ENCODE results near the gene GYG1. TPM values are rescaled to one million over a fixed set of nuclear protein-coding genes. Genes with fewer than 3 reads are reported as not detected.

The GYG1 gene
- total RNA-seq, 1 donor from 2014 or later, result 33.1 TPM

- Mint-ChIP-seq H3K36me3 (peaks cover 18% of the 10 kb centered on the region), H3K4me1 (ENCODE audit: unreplicated experiment) (no peaks in the 10 kb centered on the region), H3K9me3 (no peaks in the 10 kb centered on the region), H3K4me3 (no peak overlapping the region), H3K27ac (no peak overlapping the region), H3K27me3 (no peaks in the 10 kb centered on the region)
- no peak for DNase-seq (ENCODE audit: extremely low spot score, unreplicated experiment)
- TF ChIP-seq CTCF (conservative IDR thresholded peaks at IDR 0.05), result no peak
These were observed 13.3 kb downstream of the GYG1 start for GRCh38 chr3:149004622-149005021.

GRCh38 chr3:149005416-149005815 is 14.1 kb downstream of the GYG1 start:
- H3K4me3 Mint-ChIP-seq, result no peak overlapping the region
- H3K27me3 Mint-ChIP-seq, result no peaks in the 10 kb centered on the region
- H3K36me3 Mint-ChIP-seq, result peaks cover 14% of the 10 kb centered on the region
- H3K27ac Mint-ChIP-seq, result no peak overlapping the region
- no peaks in the 10 kb centered on the region for H3K9me3 Mint-ChIP-seq
- no peaks in the 10 kb centered on the region for H3K4me1 Mint-ChIP-seq (ENCODE audit: unreplicated experiment)
- TF ChIP-seq CTCF (conservative IDR thresholded peaks at IDR 0.05), result no peak
- no peak for DNase-seq (ENCODE audit: extremely low spot score, unreplicated experiment)

- H3K9me3 Mint-ChIP-seq, result no peaks in the 10 kb centered on the region
- H3K27ac Mint-ChIP-seq, result no peak overlapping the region
These were observed 16.4 kb downstream of the GYG1 start for GRCh38 chr3:149007567-149008257.

GRCh38 chr3:149009732-149010131 is 18.4 kb downstream of the GYG1 start:
- no peak for TF ChIP-seq CTCF (conservative IDR thresholded peaks at IDR 0.05)
- no peaks in the 10 kb centered on the region for H3K27me3 Mint-ChIP-seq
- no peaks in the 10 kb centered on the region for H3K4me1 Mint-ChIP-seq (ENCODE audit: unreplicated experiment)
- H3K4me3 Mint-ChIP-seq, result no peak overlapping the region
- H3K9me3 Mint-ChIP-seq, result no peaks in the 10 kb centered on the region
- peaks cover 23% of the 10 kb centered on the region for H3K36me3 Mint-ChIP-seq
- H3K27ac Mint-ChIP-seq, result no peak overlapping the region
- no peak for DNase-seq (ENCODE audit: extremely low spot score, unreplicated experiment)

More at GRCh38 chr3:149007567-149008257, 16.4 kb downstream of the GYG1 start:
- no peak overlapping the region for H3K4me3 Mint-ChIP-seq
- DNase-seq (ENCODE audit: extremely low spot score, unreplicated experiment), result no peak
- peaks cover 13% of the 10 kb centered on the region for H3K36me3 Mint-ChIP-seq
- no peaks in the 10 kb centered on the region for H3K27me3 Mint-ChIP-seq
- no peak for TF ChIP-seq CTCF (conservative IDR thresholded peaks at IDR 0.05)
- no peaks in the 10 kb centered on the region for H3K4me1 Mint-ChIP-seq (ENCODE audit: unreplicated experiment)

GRCh38 chr3:149010504-149010951 is 19.2 kb downstream of the GYG1 start:
- H3K36me3 Mint-ChIP-seq, result peaks cover 31% of the 10 kb centered on the region
- no peak for DNase-seq (ENCODE audit: extremely low spot score, unreplicated experiment)
- H3K27me3 Mint-ChIP-seq, result no peaks in the 10 kb centered on the region
- H3K9me3 Mint-ChIP-seq, result no peaks in the 10 kb centered on the region
- no peak overlapping the region for H3K4me3 Mint-ChIP-seq
- H3K4me1 Mint-ChIP-seq (ENCODE audit: unreplicated experiment), result no peaks in the 10 kb centered on the region
- no peak for TF ChIP-seq CTCF (conservative IDR thresholded peaks at IDR 0.05)
- H3K27ac Mint-ChIP-seq, result no peak overlapping the region

Measured in type B pancreatic cell (in vitro differentiated cells).